ENCODE results near the gene ASB8. TPM values are rescaled to one million over a fixed set of nuclear protein-coding genes. Genes with fewer than 3 reads are reported as not detected.

The ASB8 gene
- 16.1 and 38.9 TPM in 2 replicates for total RNA-seq

GRCh38 chr12:48157018-48157888 lies at the start of gene ASB8:
Gene ASB8, minus strand, starts transcription at chr12:48157515. Its CDS starts 4,019 bp downstream, at chr12:48153496.

GRCh38 chr12:48203192-48203591 lies 45.9 kb upstream of the ASB8 start, which contains the start of gene OR10AD1:
Gene OR10AD1, minus strand, starts transcription at chr12:48203292. Its CDS starts 0 bp downstream, at chr12:48203292.

GRCh38 chr12:48183091-48183875 lies 26.0 kb upstream of the ASB8 start, which contains the start of gene CCDC184:
Gene CCDC184, plus strand, starts transcription at chr12:48183644. Its CDS starts 479 bp downstream, at chr12:48184123.

GRCh38 chr12:48119078-48119833 lies 38.1 kb downstream of the ASB8 start, which contains the start of gene PFKM:
Gene PFKM, plus strand, starts transcription at chr12:48119364. Its CDS starts 3,411 bp downstream, at chr12:48122775.

GRCh38 chr12:48105867-48106680 lies 51.2 kb downstream of the ASB8 start, which contains the start of gene SENP1:
Gene SENP1, minus strand, starts transcription at chr12:48106079. Its CDS starts 4,607 bp downstream, at chr12:48101472.

Other genes with a start within 250 kb of the ASB8 start
- gene TMEM106C, start 193.9 kb downstream of the ASB8 start, total RNA-seq: 84.7 and 135 TPM in 2 replicates
- gene COL2A1, start 153.0 kb downstream of the ASB8 start, total RNA-seq: not detected in 2 replicates
- 9.2 and 16.3 TPM in 2 replicates for gene SENP1, start 51.4 kb downstream of the ASB8 start, total RNA-seq
- gene PFKM, start 38.2 kb downstream of the ASB8 start, total RNA-seq: 59.9 and 64.0 TPM in 2 replicates
- gene CCDC184, start 26.1 kb upstream of the ASB8 start, total RNA-seq: 0.58 and 1.1 TPM in 2 replicates
- gene OR10AD1, start 45.8 kb upstream of the ASB8 start, total RNA-seq: not detected in 2 replicates
- 6.6 and 13.8 TPM in 2 replicates for gene ZNF641, start 193.4 kb upstream of the ASB8 start, total RNA-seq

All from myometrial cell (primary cell).